Ascending aorta (tissue), 2 donors: Measurements from ENCODE around the gene ZNF132. TPM values are rescaled to one million over a fixed set of nuclear protein-coding genes. Genes with fewer than 3 reads are reported as not detected.
A peak's percentile ranks its signal among the peaks of the same experiment; 100 is the strongest.

Source experiments
- DNase-seq, 2 donors: peaks; one replicate each; pipeline ENCODE4 v3.0.0-alpha.2; 2019; ENCODE audit warnings: low spot score in 2 of 2
- H3K27ac ChIP-seq, 2 donors: fragments of 200-600 bp; sonication (generic); one replicate each; pipeline ENCODE4 v1.5.1; 2016 to 2017; ENCODE audit warnings: mild to moderate bottlenecking in 1 of 2
- H3K27me3 ChIP-seq: fragments of 200-600 bp; sonication (generic); one replicate; pipeline ENCODE4 v1.5.1; 2017
- H3K36me3 ChIP-seq, 2 donors: fragments of 200-600 bp; sonication (generic); one replicate each; pipeline ENCODE4 v1.5.1; 2016
- H3K4me1 ChIP-seq, 2 donors: fragments of 200-600 bp; sonication (generic); one replicate each; pipeline ENCODE4 v1.5.1; 2016 to 2017; ENCODE audit warnings: mild to moderate bottlenecking in 1 of 2
- H3K4me3 ChIP-seq, 2 donors: fragments of 200-600 bp; sonication (generic); one replicate each; pipeline ENCODE4 v1.5.1; 2016 to 2017; ENCODE audit warnings: mild to moderate bottlenecking in 1 of 2
- H3K9me3 ChIP-seq, 2 donors: fragments of 200-600 bp; sonication (generic); one replicate each; pipeline ENCODE4 v1.5.1; 2016
- CTCF ChIP-seq, 3 experiments: fragments of 200-600 bp in 2 of 3; fragments of 450-650 bp in 1 of 3; sonication (generic) in 2 of 3; IDR thresholded peaks; one replicate each; pipeline ENCODE4 v1.5.1; 2016 to 2019; ENCODE audit warnings: antibody characterized with exemption in 3 of 3, mild to moderate bottlenecking in 1 of 3, moderate library complexity in 1 of 3
- intact Hi-C: fragments of 100-400 bp; cut with DNase I; formaldehyde crosslinking; loops from one replicate; pipeline ENCODE4 v1.15.1; 2023
- total RNA-seq: library from RNA; depleted of rRNA; stranded (reverse); fragments of >200 nt; gene quantifications from one replicate; pipeline ENCODE4 v1.1.0, GENCODE V29; 2016

ZNF132 gene
- total RNA-seq, 1 donor from 2014 or later = 5.2 TPM

GRCh38 chr19:58440556-58440955 is 603 bp upstream of the ZNF132 start:
- Histone ChIP-seq H3K4me3 (peak overlapping the region; percentile 71 to 72), H3K9me3 (peaks cover 37 to 40% of the 10 kb centered on the region in 2 donors), H3K27ac (peak overlapping the region; percentile 85 to 89), H3K4me1 (peaks cover 4 to 14% of the 10 kb centered on the region in 2 donors), H3K27me3 (no peaks in the 10 kb centered on the region), H3K36me3 (peaks cover 24 to 27% of the 10 kb centered on the region in 2 donors)
- no peak for TF ChIP-seq CTCF (IDR thresholded peaks at IDR 0.05)
- DNase-seq = peak in 1 of 2 donors; percentile 64
- intact Hi-C loops = loop anchor here (1.0 kb wide), 9 partner anchors 11 to 115 kb away; partner anchors contain the start of genes CHMP2A, ZBTB45, ZNF324B and ZNF446

GRCh38 chr19:58434217-58434616 is 5.7 kb downstream of the ZNF132 start:
- H3K9me3 ChIP-seq = peaks cover 96 to 100% of the 10 kb centered on the region in 2 donors
- H3K27ac ChIP-seq = no peak overlapping the region
- peaks cover 0 to 3% of the 10 kb centered on the region in 2 donors for H3K4me1 ChIP-seq
- TF ChIP-seq CTCF (IDR thresholded peaks at IDR 0.05) = no peak
- H3K27me3 ChIP-seq = no peaks in the 10 kb centered on the region
- no peak for DNase-seq
- intact Hi-C loops = no loop called here
- H3K4me3 ChIP-seq = no peak overlapping the region
- H3K36me3 ChIP-seq = peaks cover 56 to 65% of the 10 kb centered on the region in 2 donors

- H3K4me3 ChIP-seq = no peak overlapping the region
- no peak overlapping the region for H3K27ac ChIP-seq
- no peaks in the 10 kb centered on the region for H3K27me3 ChIP-seq
- H3K9me3 ChIP-seq = peaks cover 93 to 99% of the 10 kb centered on the region in 2 donors
- DNase-seq = no peak
- peaks cover 23 to 30% of the 10 kb centered on the region in 2 donors for H3K36me3 ChIP-seq
- no peak for TF ChIP-seq CTCF (IDR thresholded peaks at IDR 0.05)
- intact Hi-C loops = no loop called here
- H3K4me1 ChIP-seq = no peaks in the 10 kb centered on the region
Measured at GRCh38 chr19:58429745-58430144, 10.2 kb downstream of the ZNF132 start.

- Histone ChIP-seq H3K4me1 (no peaks in the 10 kb centered on the region), H3K4me3 (no peak overlapping the region), H3K36me3 (peaks cover 12 to 18% of the 10 kb centered on the region in 2 donors), H3K9me3 (peaks cover 82 to 93% of the 10 kb centered on the region in 2 donors), H3K27ac (no peak overlapping the region), H3K27me3 (no peaks in the 10 kb centered on the region)
- intact Hi-C loops = no loop called here
- no peak for TF ChIP-seq CTCF (IDR thresholded peaks at IDR 0.05)
- DNase-seq = no peak
Measured at GRCh38 chr19:58428617-58429016, 11.3 kb downstream of the ZNF132 start.

GRCh38 chr19:58417071-58417470 is 22.9 kb downstream of the ZNF132 start:
- H3K9me3 ChIP-seq = peaks cover 0 to 6% of the 10 kb centered on the region in 2 donors

More at GRCh38 chr19:58417071-58417470, 22.9 kb downstream of the ZNF132 start:
- no peaks in the 10 kb centered on the region for H3K27me3 ChIP-seq
- no peak for DNase-seq
- no peaks in the 10 kb centered on the region for H3K4me1 ChIP-seq
- TF ChIP-seq CTCF (IDR thresholded peaks at IDR 0.05) = no peak
- no peak overlapping the region for H3K4me3 ChIP-seq
- intact Hi-C loops = no loop called here
- H3K27ac ChIP-seq = no peak overlapping the region
- H3K36me3 ChIP-seq = peaks cover 50 to 68% of the 10 kb centered on the region in 2 donors
